Inflammatory macrophage treated with lipopolysaccharide for 4 hours (primary cell): ENCODE measurements around the gene C10orf105.

Experiments
- DNase-seq: peaks from one replicate; pipeline ENCODE4 v3.0.0-alpha.2; 2020

C10orf105 gene

GRCh38 chr10:71719464-71720201, at the start of gene C10orf105:
TSS of gene C10orf105 (minus strand) at chr10:71719778. CDS start at chr10:71716337, 3,441 bp downstream.
- DNase-seq = no peak

GRCh38 chr10:71767420-71768035, 48.0 kb upstream of the C10orf105 start:
- no peak for DNase-seq

- peak; percentile 62 for DNase-seq
Observed at GRCh38 chr10:71766717-71767419, 47.3 kb upstream of the C10orf105 start.

GRCh38 chr10:71765906-71766716, 46.5 kb upstream of the C10orf105 start:
- DNase-seq = no peak

GRCh38 chr10:71765176-71765904, 45.8 kb upstream of the C10orf105 start:
- no peak for DNase-seq

- DNase-seq = no peak
Observed at GRCh38 chr10:71763352-71764127, 44.0 kb upstream of the C10orf105 start.

GRCh38 chr10:71762324-71762723, 42.7 kb upstream of the C10orf105 start:
- DNase-seq = no peak

- DNase-seq = no peak
Observed at GRCh38 chr10:71761541-71762113, 42.0 kb upstream of the C10orf105 start.

GRCh38 chr10:71761105-71761511, 41.5 kb upstream of the C10orf105 start:
- DNase-seq = no peak

GRCh38 chr10:71757399-71757922, 37.9 kb upstream of the C10orf105 start:
- no peak for DNase-seq

GRCh38 chr10:71756311-71757191, 37.0 kb upstream of the C10orf105 start:
- no peak for DNase-seq

- no peak for DNase-seq
Observed at GRCh38 chr10:71755179-71755879, 35.8 kb upstream of the C10orf105 start.

- peak; percentile 74 for DNase-seq
Observed at GRCh38 chr10:71754562-71754961, 35.0 kb upstream of the C10orf105 start.

GRCh38 chr10:71753960-71754505, 34.5 kb upstream of the C10orf105 start:
- DNase-seq = no peak

- DNase-seq = peak; percentile 78
Observed at GRCh38 chr10:71753091-71753959, 33.7 kb upstream of the C10orf105 start.

- no peak for DNase-seq
Observed at GRCh38 chr10:71752391-71753090, 33.0 kb upstream of the C10orf105 start.
